Measurements from ENCODE around the gene PHIP. TPM values are rescaled to one million over a fixed set of nuclear protein-coding genes. Genes with fewer than 3 reads are reported as not detected.
"Not testable (repeated sequence)": the region's sequence is repeated elsewhere in the genome, so short reads cannot be mapped to it uniquely, and the experiment has no call there.

PHIP gene
- total RNA-seq, 5 donors from 2014 or later (not counting 1 experiment from before 2014, with no cell fraction given) = 32.1 to 44.6 (median 33.5) TPM

DNA sequence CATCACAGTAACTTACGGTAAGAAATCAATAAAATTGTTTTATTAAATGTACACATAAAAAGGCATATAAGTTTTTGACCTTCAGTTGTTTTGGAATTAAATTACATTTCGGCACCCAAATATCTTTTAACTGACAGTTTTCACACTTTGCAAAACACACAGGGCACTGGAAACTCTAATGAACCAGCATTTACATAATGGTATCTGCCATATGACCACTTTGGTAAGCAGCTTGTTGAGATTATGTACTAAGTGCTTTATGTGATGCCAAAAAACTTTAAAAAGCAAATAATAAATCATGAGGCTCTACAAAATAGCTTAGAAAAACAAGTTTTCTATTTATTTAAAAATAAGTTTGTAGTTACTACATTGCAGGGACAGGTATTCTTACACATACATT, 142.5 kb downstream of the PHIP start:
- no peaks in the 10 kb centered on the region for H3K27me3 ChIP-seq (replicated peaks in 1 of 2; ENCODE audit: control insufficient read depth in 2 of 2, extremely low read depth in 1 of 2, insufficient read depth in 2 of 2, low read length in 1 of 2)
- no peak overlapping the region for H3K4me3 Mint-ChIP-seq
- peaks cover 0 to 7% of the 10 kb centered on the region in 2 donors for H3K36me3 ChIP-seq (ENCODE audit: control insufficient read depth in 2 of 2, extremely low read depth in 1 of 2, insufficient read depth in 1 of 2, low read length in 1 of 2)
- no peak overlapping the region for H3K27ac ChIP-seq (ENCODE audit: low read length)
- DNase-seq = no peak
- H3K9me3 Mint-ChIP-seq = peaks cover 5 to 13% (median 7%) of the 10 kb centered on the region in 3 donors
- ChIA-PET CTCF (interaction anchor here in 1 of 2 donors (0.5 kb wide), 1 partner anchor 103 kb away, joined by 4 read pairs; no protein-coding TSS in a partner anchor), POLR2A (no interaction called here)
- no peak overlapping the region for H3K4me3 ChIP-seq (ENCODE audit: control insufficient read depth in 1 of 2, extremely low read depth in 1 of 2, low read length in 1 of 2)
- no CpG with 5 or more reads among the region's 2 CpGs for WGBS (ENCODE audit: insufficient coverage)
- ATAC-seq (replicated peaks in 1 of 4) = no peak
- no peak overlapping the region for H3K27ac Mint-ChIP-seq
- no peaks in the 10 kb centered on the region for H3K4me1 ChIP-seq (ENCODE audit: control insufficient read depth in 1 of 2, extremely low read depth in 1 of 2, insufficient read depth in 2 of 2, low read length in 2 of 2)
- H3K4me1 Mint-ChIP-seq = no peaks in the 10 kb centered on the region
- peaks cover 24% of the 10 kb centered on the region for H3K36me3 Mint-ChIP-seq
- no peaks in the 10 kb centered on the region for H3K27me3 Mint-ChIP-seq
- H3K9me3 ChIP-seq = no peaks in the 10 kb centered on the region

- ChIA-PET CTCF (no interaction called here), POLR2A (no interaction called here)
- no peak overlapping the region for H3K27ac Mint-ChIP-seq
- Histone ChIP-seq H3K4me1 (ENCODE audit: control insufficient read depth in 1 of 2, extremely low read depth in 1 of 2, insufficient read depth in 2 of 2, low read length in 2 of 2) (no peaks in the 10 kb centered on the region), H3K9me3 (no peaks in the 10 kb centered on the region), H3K36me3 (ENCODE audit: control insufficient read depth in 2 of 2, extremely low read depth in 1 of 2, insufficient read depth in 1 of 2, low read length in 1 of 2) (no peaks in the 10 kb centered on the region), H3K27ac (ENCODE audit: low read length) (no peak overlapping the region), H3K4me3 (ENCODE audit: control insufficient read depth in 1 of 2, extremely low read depth in 1 of 2, low read length in 1 of 2) (no peak overlapping the region), H3K27me3 (replicated peaks in 1 of 2; ENCODE audit: control insufficient read depth in 2 of 2, extremely low read depth in 1 of 2, insufficient read depth in 2 of 2, low read length in 1 of 2) (peaks cover 0 to 2% of the 10 kb centered on the region in 2 experiments)
- H3K9me3 Mint-ChIP-seq = peaks cover 19 to 71% (median 35%) of the 10 kb centered on the region in 3 donors
- H3K27me3 Mint-ChIP-seq = no peaks in the 10 kb centered on the region
- no peak overlapping the region for H3K4me3 Mint-ChIP-seq
- 79% methylated on average over 3 of the region's 3 CpGs for WGBS (ENCODE audit: insufficient coverage)
- H3K4me1 Mint-ChIP-seq = no peaks in the 10 kb centered on the region
- H3K36me3 Mint-ChIP-seq = peaks cover 6% of the 10 kb centered on the region
- DNase-seq (no peak), ATAC-seq (replicated peaks in 1 of 4) (no peak)
Measured at GRCh38 chr6:78925317-78925716, 152.7 kb downstream of the PHIP start.

GRCh38 chr6:78921168-78921567, 156.9 kb downstream of the PHIP start:
- H3K9me3 ChIP-seq; H3K4me1 ChIP-seq (ENCODE audit: control insufficient read depth in 1 of 2, extremely low read depth in 1 of 2, insufficient read depth in 2 of 2, low read length in 2 of 2); H3K4me3 Mint-ChIP-seq; H3K4me3 ChIP-seq (ENCODE audit: control insufficient read depth in 1 of 2, extremely low read depth in 1 of 2, low read length in 1 of 2); H3K27me3 Mint-ChIP-seq; CTCF ChIA-PET; POLR2A ChIA-PET; ATAC-seq (replicated peaks in 1 of 4); H3K36me3 ChIP-seq (ENCODE audit: control insufficient read depth in 2 of 2, extremely low read depth in 1 of 2, insufficient read depth in 1 of 2, low read length in 1 of 2); H3K27me3 ChIP-seq (replicated peaks in 1 of 2; ENCODE audit: control insufficient read depth in 2 of 2, extremely low read depth in 1 of 2, insufficient read depth in 2 of 2, low read length in 1 of 2); H3K4me1 Mint-ChIP-seq; H3K27ac ChIP-seq (ENCODE audit: low read length); DNase-seq; H3K27ac Mint-ChIP-seq: not testable (repeated sequence)
- Mint-ChIP-seq H3K9me3 (peaks cover 23 to 71% (median 45%) of the 10 kb centered on the region in 3 donors), H3K36me3 (peaks cover 12% of the 10 kb centered on the region)
- WGBS (ENCODE audit: insufficient coverage) = 93% methylated on average over 10 of the region's 10 CpGs

- H3K4me3 Mint-ChIP-seq = no peak overlapping the region
- ChIA-PET POLR2A (no interaction called here), CTCF (no interaction called here)
- H3K36me3 Mint-ChIP-seq = peaks cover 12% of the 10 kb centered on the region
- Histone ChIP-seq H3K27ac (ENCODE audit: low read length) (no peak overlapping the region), H3K4me3 (ENCODE audit: control insufficient read depth in 1 of 2, extremely low read depth in 1 of 2, low read length in 1 of 2) (no peak overlapping the region), H3K36me3 (ENCODE audit: control insufficient read depth in 2 of 2, extremely low read depth in 1 of 2, insufficient read depth in 1 of 2, low read length in 1 of 2) (no peaks in the 10 kb centered on the region), H3K27me3 (replicated peaks in 1 of 2; ENCODE audit: control insufficient read depth in 2 of 2, extremely low read depth in 1 of 2, insufficient read depth in 2 of 2, low read length in 1 of 2) (peaks cover 0 to 2% of the 10 kb centered on the region in 2 experiments), H3K9me3 (no peaks in the 10 kb centered on the region), H3K4me1 (ENCODE audit: control insufficient read depth in 1 of 2, extremely low read depth in 1 of 2, insufficient read depth in 2 of 2, low read length in 2 of 2) (no peaks in the 10 kb centered on the region)
- WGBS (ENCODE audit: insufficient coverage) = no CpG with 5 or more reads among the region's 1 CpG
- ATAC-seq (replicated peaks in 1 of 4) (no peak), DNase-seq (no peak)
- peaks cover 0 to 4% of the 10 kb centered on the region in 2 donors for H3K27me3 Mint-ChIP-seq
- H3K27ac Mint-ChIP-seq = no peak overlapping the region
- peaks cover 28 to 53% (median 29%) of the 10 kb centered on the region in 3 donors for H3K9me3 Mint-ChIP-seq
- no peaks in the 10 kb centered on the region for H3K4me1 Mint-ChIP-seq
Measured at GRCh38 chr6:78917788-78918187, 160.3 kb downstream of the PHIP start.

GRCh38 chr6:78916411-78916810, 161.6 kb downstream of the PHIP start:
- no CpG with 5 or more reads among the region's 3 CpGs for WGBS (ENCODE audit: insufficient coverage)
- DNase-seq = no peak
- Histone ChIP-seq H3K4me1 (ENCODE audit: control insufficient read depth in 1 of 2, extremely low read depth in 1 of 2, insufficient read depth in 2 of 2, low read length in 2 of 2) (no peaks in the 10 kb centered on the region), H3K9me3 (no peaks in the 10 kb centered on the region), H3K27ac (ENCODE audit: low read length) (no peak overlapping the region), H3K36me3 (ENCODE audit: control insufficient read depth in 2 of 2, extremely low read depth in 1 of 2, insufficient read depth in 1 of 2, low read length in 1 of 2) (no peaks in the 10 kb centered on the region), H3K27me3 (replicated peaks in 1 of 2; ENCODE audit: control insufficient read depth in 2 of 2, extremely low read depth in 1 of 2, insufficient read depth in 2 of 2, low read length in 1 of 2) (peaks cover 2 to 3% of the 10 kb centered on the region in 2 experiments), H3K4me3 (ENCODE audit: control insufficient read depth in 1 of 2, extremely low read depth in 1 of 2, low read length in 1 of 2) (no peak overlapping the region)
- Mint-ChIP-seq H3K27me3 (peaks cover 10 to 15% of the 10 kb centered on the region in 2 donors), H3K4me1 (peaks cover 0 to under 1% (median under 1%) of the 10 kb centered on the region in 3 donors), H3K9me3 (peaks cover 23 to 46% (median 25%) of the 10 kb centered on the region in 3 donors), H3K4me3 (no peak overlapping the region), H3K27ac (no peak overlapping the region), H3K36me3 (peaks cover 12% of the 10 kb centered on the region)
- ATAC-seq (replicated peaks in 1 of 4) = no peak
- ChIA-PET CTCF (no interaction called here), POLR2A (no interaction called here)

GRCh38 chr6:78911218-78911940, 166.7 kb downstream of the PHIP start:
- H3K27ac Mint-ChIP-seq = peak overlapping the region in 1 of 2 donors; percentile 1
- H3K4me1 ChIP-seq (ENCODE audit: control insufficient read depth in 1 of 2, extremely low read depth in 1 of 2, insufficient read depth in 2 of 2, low read length in 2 of 2) = peaks cover 0 to 7% of the 10 kb centered on the region in 2 experiments
- WGBS (ENCODE audit: insufficient coverage) = 81% methylated on average over 8 of the region's 9 CpGs
- H3K36me3 ChIP-seq (ENCODE audit: control insufficient read depth in 2 of 2, extremely low read depth in 1 of 2, insufficient read depth in 1 of 2, low read length in 1 of 2) = no peaks in the 10 kb centered on the region
- peaks cover 6 to 9% (median 6%) of the 10 kb centered on the region in 3 donors for H3K9me3 Mint-ChIP-seq
- H3K9me3 ChIP-seq = no peaks in the 10 kb centered on the region
- no peak overlapping the region for H3K27ac ChIP-seq (ENCODE audit: low read length)
- H3K4me3 Mint-ChIP-seq = peak overlapping the region in 2 of 3 donors; percentile 22 to 55
- ATAC-seq (replicated peaks in 1 of 4) = no peak
- ChIA-PET CTCF (interaction anchor here in 1 of 2 donors (0.6 kb wide), 1 partner anchor 387 kb away, joined by 3 read pairs; no protein-coding TSS in a partner anchor), POLR2A (no interaction called here)
- H3K36me3 Mint-ChIP-seq = peaks cover 24% of the 10 kb centered on the region
- H3K4me3 ChIP-seq (ENCODE audit: control insufficient read depth in 1 of 2, extremely low read depth in 1 of 2, low read length in 1 of 2) = no peak overlapping the region
- DNase-seq = no peak
- peaks cover 3 to 15% of the 10 kb centered on the region in 2 experiments for H3K27me3 ChIP-seq (replicated peaks in 1 of 2; ENCODE audit: control insufficient read depth in 2 of 2, extremely low read depth in 1 of 2, insufficient read depth in 2 of 2, low read length in 1 of 2)
- H3K4me1 Mint-ChIP-seq = peaks cover 14 to 21% (median 18%) of the 10 kb centered on the region in 3 donors
- H3K27me3 Mint-ChIP-seq = peaks cover 32 to 39% of the 10 kb centered on the region in 2 donors
